Peyer's patch (tissue), 4 donors: ENCODE data around the gene MXD3. TPM values are rescaled to one million over a fixed set of nuclear protein-coding genes. Genes with fewer than 3 reads are reported as not detected.

ENCODE experiments used
- DNase-seq, 3 donors: peaks; one replicate each; pipeline ENCODE4 v3.0.0-alpha.2; 2017 to 2019
- H3K27ac ChIP-seq, 4 donors: fragments of 200-600 bp; sonication (generic); one replicate each; pipeline ENCODE4 v1.5.1; 2016 to 2019
- H3K27me3 ChIP-seq, 2 donors: fragments of 200-600 bp; sonication (generic); one replicate each; pipeline ENCODE4 v1.5.1; 2019
- H3K36me3 ChIP-seq, 3 donors: fragments of 200-600 bp; sonication (generic); one replicate each; pipeline ENCODE4 v1.5.1; 2016 to 2019
- H3K4me1 ChIP-seq, 4 donors: fragments of 200-600 bp; sonication (generic); one replicate each; pipeline ENCODE4 v1.5.1; 2016 to 2019
- H3K4me3 ChIP-seq, 4 donors: fragments of 200-600 bp; sonication (generic); 1 replicate in 3 of 4; 2 replicates in 1 of 4; pipeline ENCODE4 v1.5.1; 2016 to 2019; ENCODE audit warnings: mild to moderate bottlenecking in 1 of 4
- H3K9me3 ChIP-seq, 4 donors: fragments of 200-600 bp; sonication (generic); one replicate each; pipeline ENCODE4 v1.5.1; 2016 to 2019; ENCODE audit warnings: mild to moderate bottlenecking in 1 of 4
- CTCF ChIP-seq, 6 experiments: fragments of 450-650 bp in 4 of 6; fragments of 200-600 bp in 2 of 6; sonication (generic) in 1 of 6; IDR thresholded peaks; one replicate each; pipeline ENCODE4 v1.5.1; 2017 to 2019; ENCODE audit warnings: antibody characterized with exemption in 6 of 6, mild to moderate bottlenecking in 3 of 6, moderate library complexity in 1 of 6
- POLR2A ChIP-seq, 2 donors: fragments of 450-650 bp; IDR thresholded peaks; one replicate each; pipeline ENCODE4 v1.5.1; 2017; ENCODE audit warnings: antibody characterized with exemption in 2 of 2, mild to moderate bottlenecking in 2 of 2, moderate library complexity in 2 of 2
- total RNA-seq, 4 donors: library from RNA; depleted of rRNA; stranded (reverse); fragments of >200 nt; gene quantifications; one replicate each; pipeline ENCODE4 v1.1.0, GENCODE V29; 2016

The MXD3 gene
- total RNA-seq, 4 donors from 2014 or later: 6.8 to 25.8 (median 18.5) TPM

GRCh38 chr5:177290816-177291596, 20.7 kb downstream of the MXD3 start:
- DNase-seq: no peak
- peaks cover 0 to 96% (median 0%) of the 10 kb centered on the region in 3 donors for H3K36me3 ChIP-seq
- TF ChIP-seq CTCF (IDR thresholded peaks at IDR 0.05): no peak
- no peak for TF ChIP-seq POLR2A (IDR thresholded peaks at IDR 0.05)
- no peak overlapping the region for H3K27ac ChIP-seq
- H3K9me3 ChIP-seq: no peaks in the 10 kb centered on the region
- peaks cover 0 to 5% (median 3%) of the 10 kb centered on the region in 4 donors for H3K4me1 ChIP-seq
- no peaks in the 10 kb centered on the region for H3K27me3 ChIP-seq
- H3K4me3 ChIP-seq: no peak overlapping the region

DNA sequence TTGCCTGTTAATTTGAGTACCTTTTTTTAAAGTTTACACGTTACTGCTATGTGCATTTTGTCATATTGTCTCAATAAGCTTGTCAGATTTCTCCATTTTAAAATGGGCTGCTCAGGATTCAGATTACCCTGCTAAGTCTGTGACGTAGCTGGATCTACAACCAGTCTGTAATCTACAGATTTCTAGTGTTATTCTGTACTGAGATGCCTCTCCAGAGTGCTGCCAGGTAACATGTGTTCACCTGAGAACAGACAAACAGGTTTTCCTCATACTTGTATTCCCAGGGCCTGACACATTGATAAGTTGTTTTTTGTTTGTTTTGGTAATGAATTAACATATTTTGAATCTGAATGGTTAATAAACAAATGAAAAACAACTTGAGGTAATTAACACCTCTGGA, 23.5 kb downstream of the MXD3 start:
- no peak for DNase-seq
- H3K4me3 ChIP-seq: no peak overlapping the region
- H3K9me3 ChIP-seq: no peaks in the 10 kb centered on the region
- H3K36me3 ChIP-seq: peaks cover 0 to 95% (median 0%) of the 10 kb centered on the region in 3 donors
- H3K27ac ChIP-seq: no peak overlapping the region
- no peaks in the 10 kb centered on the region for H3K27me3 ChIP-seq
- H3K4me1 ChIP-seq: no peaks in the 10 kb centered on the region
- TF ChIP-seq CTCF (IDR thresholded peaks at IDR 0.05) (no peak), POLR2A (IDR thresholded peaks at IDR 0.05) (no peak)

DNA sequence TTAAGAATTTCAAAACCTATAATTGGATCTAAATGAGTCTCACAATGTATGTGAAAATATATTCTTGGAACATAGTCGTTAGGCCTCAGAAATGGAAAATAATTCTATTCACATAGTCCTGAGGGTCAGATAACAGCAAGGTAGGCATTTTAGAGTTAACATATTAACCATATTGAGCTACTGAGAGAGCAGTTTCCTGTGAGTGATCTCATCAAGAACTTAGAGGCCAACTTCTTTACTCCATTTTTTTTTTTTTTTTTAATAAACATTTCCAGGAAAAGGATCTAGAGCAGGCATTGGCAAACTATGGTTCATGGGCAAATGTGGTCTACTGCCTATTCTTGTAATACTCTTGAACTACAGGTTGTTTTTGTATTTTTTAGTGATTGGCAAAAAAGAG, 34.8 kb downstream of the MXD3 start:
- Histone ChIP-seq H3K27ac (no peak overlapping the region), H3K27me3 (no peaks in the 10 kb centered on the region)

DNA sequence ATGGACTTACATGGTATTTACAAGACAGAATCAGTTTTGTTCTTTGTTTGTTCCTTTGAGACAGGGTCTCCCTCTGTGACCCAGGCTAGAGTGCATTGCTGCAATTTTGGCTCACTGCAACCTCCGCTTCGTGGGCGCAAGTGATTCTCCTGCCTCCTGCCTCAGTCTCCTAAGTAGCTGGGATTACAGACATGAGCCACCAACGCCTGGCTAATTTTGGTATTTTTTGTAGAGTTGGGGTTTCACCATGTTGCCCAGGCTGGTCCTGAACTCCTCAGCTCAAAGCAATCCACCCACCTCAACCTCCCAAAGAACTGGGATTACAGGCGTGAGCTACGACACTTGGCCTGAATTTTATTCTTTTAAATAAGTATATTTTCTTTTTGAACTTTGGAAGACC, 35.8 kb downstream of the MXD3 start:
- H3K4me1 ChIP-seq: no peaks in the 10 kb centered on the region
- H3K27ac ChIP-seq: no peak overlapping the region
- no peak for TF ChIP-seq CTCF (IDR thresholded peaks at IDR 0.05)
- H3K9me3 ChIP-seq: no peaks in the 10 kb centered on the region
- H3K36me3 ChIP-seq: peaks cover 0 to 68% (median 0%) of the 10 kb centered on the region in 3 donors
- no peak for DNase-seq
- H3K4me3 ChIP-seq: no peak overlapping the region
- H3K27me3 ChIP-seq: no peaks in the 10 kb centered on the region

More for the DNA sequence above, 34.8 kb downstream of the MXD3 start:
- DNase-seq: no peak
- TF ChIP-seq CTCF (IDR thresholded peaks at IDR 0.05): no peak
- TF ChIP-seq POLR2A (IDR thresholded peaks at IDR 0.05): no peak
- Histone ChIP-seq H3K36me3 (peaks cover 0 to 74% (median 0%) of the 10 kb centered on the region in 3 donors), H3K9me3 (no peaks in the 10 kb centered on the region), H3K4me1 (no peaks in the 10 kb centered on the region), H3K4me3 (no peak overlapping the region)

DNA sequence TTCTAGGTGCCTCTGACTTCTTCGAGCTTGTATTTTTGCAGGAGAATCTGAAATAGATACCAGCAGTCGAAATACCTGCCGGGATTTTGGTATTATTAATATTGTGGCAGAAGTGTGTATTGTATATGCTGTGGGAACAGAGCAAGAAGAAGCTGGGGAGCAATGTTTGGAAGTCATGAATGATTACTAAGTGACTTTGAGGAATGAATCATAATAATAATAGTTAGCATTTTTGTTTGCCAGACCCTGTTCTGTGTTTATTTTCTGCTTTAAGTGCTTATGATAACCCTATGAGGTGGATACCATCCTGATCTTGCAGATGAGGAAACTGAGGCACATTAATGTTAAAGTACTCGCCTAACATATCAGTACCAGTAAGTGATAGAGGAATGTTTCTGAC, 40.6 kb downstream of the MXD3 start:
- no peak overlapping the region for H3K27ac ChIP-seq

More for the DNA sequence above, 40.6 kb downstream of the MXD3 start:
- TF ChIP-seq CTCF (IDR thresholded peaks at IDR 0.05): no peak
- TF ChIP-seq POLR2A (IDR thresholded peaks at IDR 0.05): no peak
- DNase-seq: no peak
- Histone ChIP-seq H3K4me1 (no peaks in the 10 kb centered on the region), H3K4me3 (no peak overlapping the region), H3K27me3 (no peaks in the 10 kb centered on the region), H3K9me3 (no peaks in the 10 kb centered on the region), H3K36me3 (peaks cover 0 to 85% (median 0%) of the 10 kb centered on the region in 3 donors)
